ENCODE results near the gene LRP6. TPM values are rescaled to one million over a fixed set of nuclear protein-coding genes. Genes with fewer than 3 reads are reported as not detected.

The LRP6 gene
- total RNA-seq, 1 donor from 2014 or later, result 56.2 TPM

DNA sequence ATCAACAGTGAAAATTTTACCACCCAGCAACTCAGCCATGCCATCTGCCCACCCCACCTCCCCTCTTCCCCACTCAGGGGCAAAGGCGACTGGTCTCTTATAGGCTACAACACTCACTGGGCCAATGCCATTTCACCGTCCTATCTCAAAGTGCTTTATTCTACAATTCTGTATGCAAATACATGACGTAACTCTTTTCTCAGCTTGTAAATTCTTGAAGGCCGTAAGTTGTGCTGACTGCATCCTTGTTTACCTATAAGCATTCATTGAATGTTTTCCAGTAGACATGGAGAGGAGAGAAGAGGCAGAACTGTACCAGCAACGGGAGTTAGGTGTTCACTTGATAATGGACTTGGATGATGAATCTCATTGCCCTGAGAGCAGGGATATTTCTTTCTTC lies 180.5 kb downstream of the LRP6 start:
- Mint-ChIP-seq H3K4me1 (peaks cover 50% of the 10 kb centered on the region), H3K4me3 (peak overlapping the region; percentile 75), H3K27ac (ENCODE audit: unreplicated experiment) (no peak overlapping the region), H3K9me3 (no peaks in the 10 kb centered on the region), H3K27me3 (ENCODE audit: low read depth) (no peaks in the 10 kb centered on the region), H3K36me3 (ENCODE audit: low read depth) (no peaks in the 10 kb centered on the region)
- no peak for DNase-seq (ENCODE audit: low read depth, low spot score)
- TF ChIP-seq, protein P1, sequence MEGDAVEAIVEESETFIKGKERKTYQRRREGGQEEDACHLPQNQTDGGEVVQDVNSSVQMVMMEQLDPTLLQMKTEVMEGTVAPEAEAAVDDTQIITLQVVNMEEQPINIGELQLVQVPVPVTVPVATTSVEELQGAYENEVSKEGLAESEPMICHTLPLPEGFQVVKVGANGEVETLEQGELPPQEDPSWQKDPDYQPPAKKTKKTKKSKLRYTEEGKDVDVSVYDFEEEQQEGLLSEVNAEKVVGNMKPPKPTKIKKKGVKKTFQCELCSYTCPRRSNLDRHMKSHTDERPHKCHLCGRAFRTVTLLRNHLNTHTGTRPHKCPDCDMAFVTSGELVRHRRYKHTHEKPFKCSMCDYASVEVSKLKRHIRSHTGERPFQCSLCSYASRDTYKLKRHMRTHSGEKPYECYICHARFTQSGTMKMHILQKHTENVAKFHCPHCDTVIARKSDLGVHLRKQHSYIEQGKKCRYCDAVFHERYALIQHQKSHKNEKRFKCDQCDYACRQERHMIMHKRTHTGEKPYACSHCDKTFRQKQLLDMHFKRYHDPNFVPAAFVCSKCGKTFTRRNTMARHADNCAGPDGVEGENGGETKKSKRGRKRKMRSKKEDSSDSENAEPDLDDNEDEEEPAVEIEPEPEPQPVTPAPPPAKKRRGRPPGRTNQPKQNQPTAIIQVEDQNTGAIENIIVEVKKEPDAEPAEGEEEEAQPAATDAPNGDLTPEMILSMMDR (conservative IDR thresholded peaks at IDR 0.05), result no peak

DNA sequence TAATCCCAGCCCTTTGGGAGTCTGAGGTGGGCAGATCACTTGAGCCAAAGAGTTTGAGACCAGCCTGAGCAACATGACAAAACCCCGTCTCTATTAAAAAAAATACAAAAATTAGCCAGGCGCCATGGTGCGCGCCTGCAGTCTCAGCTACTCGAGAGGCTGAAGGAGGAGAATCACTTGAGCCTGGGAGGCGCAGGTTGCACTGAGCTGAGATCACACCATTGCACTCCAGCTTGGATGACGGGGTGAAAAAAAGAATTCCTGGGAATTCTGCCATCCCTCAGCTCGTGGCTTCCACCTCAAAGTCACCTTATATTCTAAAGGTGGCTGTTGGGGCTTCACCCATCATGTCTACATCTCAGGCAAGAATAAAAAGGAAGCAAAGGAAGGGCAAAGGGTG lies 183.2 kb downstream of the LRP6 start:
- H3K9me3 Mint-ChIP-seq, result no peaks in the 10 kb centered on the region
- H3K27me3 Mint-ChIP-seq (ENCODE audit: low read depth), result no peaks in the 10 kb centered on the region
- peaks cover 44% of the 10 kb centered on the region for H3K4me1 Mint-ChIP-seq
- no peak overlapping the region for H3K4me3 Mint-ChIP-seq
- peak overlapping the region; percentile 35 for H3K27ac Mint-ChIP-seq (ENCODE audit: unreplicated experiment)
- no peak for DNase-seq (ENCODE audit: low read depth, low spot score)
- no peaks in the 10 kb centered on the region for H3K36me3 Mint-ChIP-seq (ENCODE audit: low read depth)
- TF ChIP-seq, protein P1 (conservative IDR thresholded peaks at IDR 0.05), result no peak

DNA sequence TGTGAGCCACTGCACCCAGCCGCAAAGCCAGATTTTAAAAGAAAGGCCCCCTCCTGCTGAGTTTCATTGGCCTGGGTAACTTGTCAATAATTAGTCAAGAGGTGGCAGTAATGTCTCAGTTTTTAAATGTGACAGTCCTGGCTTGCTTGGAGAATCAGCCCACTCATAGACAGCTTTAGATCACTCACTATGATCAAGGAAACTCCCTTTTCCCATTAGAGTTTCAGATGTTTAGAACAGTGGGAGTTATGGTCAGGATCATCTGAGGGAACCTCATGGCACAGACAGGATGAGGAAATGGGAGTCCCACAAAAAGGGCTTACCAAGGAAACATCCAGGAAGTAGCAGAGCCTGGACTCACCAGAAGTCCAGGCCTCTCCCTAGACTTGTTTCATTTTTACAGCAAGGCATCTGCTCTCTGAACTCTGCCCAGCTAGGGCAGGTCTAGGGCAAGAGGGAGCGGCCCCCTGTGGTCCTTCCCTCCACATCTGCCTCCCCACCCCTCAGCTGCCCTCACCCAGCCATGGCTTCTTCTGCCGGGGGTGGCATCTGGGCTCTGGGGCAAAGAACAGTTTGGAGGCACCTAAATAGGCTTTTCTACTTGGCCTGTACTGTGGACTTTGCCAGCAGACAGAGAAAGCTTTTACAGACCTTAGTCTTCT lies 184.9 kb downstream of the LRP6 start:
- DNase-seq (ENCODE audit: low read depth, low spot score), result no peak
- TF ChIP-seq, protein P1 (conservative IDR thresholded peaks at IDR 0.05), result peak; percentile 56
- H3K4me3 Mint-ChIP-seq, result no peak overlapping the region
- H3K27ac Mint-ChIP-seq (ENCODE audit: unreplicated experiment), result no peak overlapping the region
- H3K4me1 Mint-ChIP-seq, result peaks cover 31% of the 10 kb centered on the region
- no peaks in the 10 kb centered on the region for H3K27me3 Mint-ChIP-seq (ENCODE audit: low read depth)
- no peaks in the 10 kb centered on the region for H3K36me3 Mint-ChIP-seq (ENCODE audit: low read depth)
- H3K9me3 Mint-ChIP-seq, result no peaks in the 10 kb centered on the region

DNA sequence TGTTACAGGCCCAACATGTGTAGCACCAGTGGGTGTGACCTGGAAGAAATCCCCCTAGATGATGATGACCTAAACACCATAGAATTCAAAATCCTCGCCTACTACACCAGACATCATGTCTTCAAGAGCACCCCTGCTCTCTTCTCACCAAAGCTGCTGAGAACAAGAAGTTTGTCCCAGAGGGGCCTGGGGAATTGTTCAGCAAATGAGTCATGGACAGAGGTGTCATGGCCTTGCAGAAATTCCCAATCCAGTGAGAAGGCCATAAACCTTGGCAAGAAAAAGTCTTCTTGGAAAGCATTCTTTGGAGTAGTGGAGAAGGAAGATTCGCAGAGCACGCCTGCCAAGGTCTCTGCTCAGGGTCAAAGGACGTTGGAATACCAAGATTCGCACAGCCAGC lies 187.6 kb downstream of the LRP6 start:
- Mint-ChIP-seq H3K36me3 (ENCODE audit: low read depth) (no peaks in the 10 kb centered on the region), H3K4me1 (peaks cover 11% of the 10 kb centered on the region), H3K9me3 (no peaks in the 10 kb centered on the region), H3K4me3 (no peak overlapping the region), H3K27me3 (ENCODE audit: low read depth) (no peaks in the 10 kb centered on the region), H3K27ac (ENCODE audit: unreplicated experiment) (no peak overlapping the region)
- DNase-seq (ENCODE audit: low read depth, low spot score), result no peak
- TF ChIP-seq, protein P1 (conservative IDR thresholded peaks at IDR 0.05), result no peak

DNA sequence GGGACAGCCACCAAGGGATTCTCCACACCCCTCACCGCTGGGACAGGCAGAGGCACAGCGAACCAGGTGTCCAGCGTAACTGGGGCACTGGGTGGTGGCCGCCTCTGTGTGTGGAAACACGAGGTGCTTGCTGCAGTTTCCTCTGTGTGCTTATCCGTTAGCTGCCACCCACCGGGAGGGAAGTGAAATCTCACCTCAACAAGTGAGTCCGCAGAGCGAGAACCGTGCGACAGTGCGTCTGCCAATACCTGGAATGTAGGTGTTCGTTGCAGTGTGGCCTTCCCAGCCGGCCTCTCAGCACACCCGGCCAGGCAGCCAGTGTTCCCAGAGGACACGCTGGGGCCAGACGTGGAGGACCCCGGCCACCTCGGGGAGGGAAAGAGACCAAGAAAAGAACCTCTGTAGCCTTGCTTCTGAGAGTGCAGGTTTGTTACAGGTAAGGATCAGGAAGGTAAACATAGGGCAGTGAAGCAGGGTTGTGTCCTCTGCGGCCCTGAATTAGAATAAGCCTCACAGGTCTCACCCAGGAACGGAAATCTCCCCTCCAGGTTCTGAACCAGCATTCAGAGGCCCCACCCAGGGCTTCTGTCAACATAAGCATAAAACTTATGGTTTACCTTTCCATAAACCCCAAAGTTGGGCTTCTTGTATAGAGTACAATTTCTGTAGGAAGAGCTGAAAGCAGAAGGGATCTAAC lies 194.6 kb downstream of the LRP6 start:
- Mint-ChIP-seq H3K4me3 (no peak overlapping the region), H3K9me3 (no peaks in the 10 kb centered on the region), H3K36me3 (ENCODE audit: low read depth) (no peaks in the 10 kb centered on the region), H3K27ac (ENCODE audit: unreplicated experiment) (no peak overlapping the region), H3K4me1 (peaks cover 3% of the 10 kb centered on the region), H3K27me3 (ENCODE audit: low read depth) (no peaks in the 10 kb centered on the region)
- no peak for DNase-seq (ENCODE audit: low read depth, low spot score)
- TF ChIP-seq, protein P1 (conservative IDR thresholded peaks at IDR 0.05), result no peak
